HL-60/S4 (cell line): Measurements from ENCODE around the gene FLT1.

ENCODE experiments used
- in situ Hi-C: fragments of 300-500 bp; cut with MboI; formaldehyde crosslinking; loops from 2 replicates; pipeline ENCODE4 v1.14.3; 2022; ENCODE audit warnings: low sequenced_read_pairs

The FLT1 gene

DNA sequence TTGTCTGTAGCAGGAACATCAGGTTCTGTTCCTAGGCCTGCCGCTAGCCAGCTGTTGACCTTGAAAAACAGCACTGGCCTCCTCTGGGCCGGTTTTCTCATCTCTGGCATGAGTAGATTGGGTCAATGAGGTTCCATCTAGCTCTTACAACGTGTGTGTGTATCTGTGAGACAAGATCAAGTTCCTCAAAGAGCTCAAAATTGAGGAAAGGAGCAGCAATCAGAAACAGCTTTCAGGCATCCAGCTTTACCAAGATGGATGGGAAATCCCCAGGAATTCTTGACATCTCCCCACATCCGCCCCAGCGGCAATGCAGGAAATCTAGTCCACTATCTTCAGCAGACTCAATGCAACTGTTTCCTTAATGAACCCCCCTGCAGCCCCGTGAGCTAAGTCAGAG, 4.9 kb downstream of the FLT1 start:
- in situ Hi-C loops, result no loop called here

DNA sequence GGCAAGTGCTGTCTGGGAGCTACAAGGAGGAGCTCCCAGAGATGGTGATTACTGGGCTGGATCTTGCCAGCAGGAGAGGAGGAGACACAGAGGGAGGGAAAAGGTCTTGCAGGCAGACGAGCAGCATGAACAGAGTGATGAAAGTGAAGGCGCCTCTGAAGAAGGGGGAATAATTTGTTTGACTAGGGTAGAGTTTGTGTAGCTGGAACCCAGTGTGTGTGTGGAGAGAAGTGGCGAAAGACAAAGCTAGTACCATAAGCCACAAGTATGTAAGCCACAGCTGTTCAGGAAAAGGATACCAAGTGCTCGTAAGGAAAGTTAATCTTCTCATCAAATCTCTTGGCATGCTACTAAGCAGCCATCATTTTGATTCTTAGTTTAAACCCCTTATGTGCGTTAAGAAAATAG, 5.4 kb downstream of the FLT1 start:
- in situ Hi-C loops, result no loop called here

DNA sequence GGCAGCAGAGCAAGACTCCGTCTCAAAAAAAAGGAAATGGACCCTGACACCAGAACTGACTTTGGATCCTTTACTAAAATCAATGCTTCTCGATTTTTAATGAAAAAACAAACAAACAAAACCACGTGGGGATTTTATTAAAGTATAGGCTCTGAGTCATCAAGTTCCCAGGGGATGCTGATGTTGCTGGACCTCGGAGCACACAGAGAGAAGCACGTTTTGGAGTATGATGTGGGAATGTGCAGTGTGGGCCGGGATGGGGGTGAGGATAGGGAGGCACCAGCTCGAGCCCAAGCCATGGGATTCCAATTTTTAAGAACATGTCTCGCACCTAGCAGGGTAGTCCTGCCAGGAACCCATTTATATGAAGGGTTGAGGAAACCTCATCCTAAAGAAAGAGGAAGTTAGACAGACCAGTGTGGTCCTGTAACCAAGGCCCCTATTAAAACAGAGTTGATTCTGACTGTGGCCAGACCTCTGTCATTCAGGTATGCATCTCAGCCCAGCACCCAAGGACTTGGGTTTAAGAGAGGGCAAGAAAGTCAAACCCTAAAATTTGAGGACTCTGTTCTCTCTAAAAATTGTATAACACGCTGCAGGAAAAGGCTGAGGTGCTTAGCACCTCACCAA, 6.4 kb downstream of the FLT1 start:
- in situ Hi-C loops, result no loop called here

DNA sequence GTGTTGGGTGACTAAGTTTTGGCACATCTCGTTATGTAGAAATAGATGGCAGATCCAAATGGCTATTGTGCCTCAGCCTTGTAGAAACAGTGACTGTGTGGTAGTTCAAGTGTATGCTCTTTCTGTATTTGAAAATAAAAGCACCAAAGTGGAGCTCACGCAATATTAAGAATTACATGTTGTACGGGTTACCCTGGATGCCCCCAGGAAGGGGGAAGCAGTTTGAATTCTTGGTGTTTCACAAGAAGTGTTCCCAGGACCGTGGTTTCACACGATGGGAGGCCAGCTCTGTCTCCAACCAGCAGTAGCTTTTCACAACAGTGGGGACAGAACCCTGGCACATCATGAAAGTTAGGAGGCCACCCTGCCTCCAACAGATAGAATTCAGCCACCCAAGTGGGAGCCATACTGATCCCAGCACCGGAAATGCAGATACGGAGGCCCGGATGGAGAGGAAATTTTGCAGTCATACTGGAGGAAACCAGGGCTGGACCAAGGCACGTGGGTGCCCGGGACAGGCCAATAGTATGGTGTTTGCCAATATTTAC, 8.9 kb downstream of the FLT1 start:
- in situ Hi-C loops, result no loop called here

DNA sequence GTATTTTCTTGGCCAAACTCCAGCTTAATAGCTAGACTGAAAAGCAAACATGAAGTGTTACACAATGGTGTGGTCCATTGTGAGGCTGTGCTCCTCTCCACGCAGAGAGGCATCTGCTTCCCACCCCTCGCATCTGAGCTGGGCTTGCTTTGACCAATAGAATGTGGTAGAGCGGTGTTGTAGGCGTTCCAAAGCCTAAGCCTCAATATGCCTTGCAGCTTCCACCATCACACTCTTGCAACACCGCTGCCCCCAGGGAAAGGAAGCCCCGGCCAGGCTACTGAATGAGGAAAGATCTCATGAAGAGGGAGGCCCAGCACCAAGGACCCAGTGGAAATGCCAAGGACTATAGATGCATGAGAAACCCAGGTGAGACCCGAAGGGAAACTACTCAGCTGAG, 9.4 kb downstream of the FLT1 start:
- in situ Hi-C loops, result no loop called here

DNA sequence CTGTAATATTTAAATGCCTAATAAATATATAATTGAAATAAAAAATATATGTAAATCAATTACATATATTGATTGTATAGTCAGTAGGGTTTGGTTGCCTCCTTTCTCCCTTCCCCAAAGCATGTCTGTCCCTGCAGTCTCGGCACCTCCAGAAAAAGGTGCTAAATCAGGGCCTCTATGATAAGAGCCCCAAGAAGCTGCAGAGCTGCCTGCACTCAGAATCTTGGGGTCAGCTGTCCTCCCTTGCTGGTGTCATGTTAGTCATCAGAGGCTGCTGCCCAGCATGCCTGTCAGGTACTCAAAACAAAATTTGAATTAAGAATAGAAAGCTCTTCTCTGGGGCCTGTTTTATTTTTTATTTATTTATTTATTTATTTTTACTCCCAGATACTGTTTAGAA, 9.8 kb downstream of the FLT1 start:
- in situ Hi-C loops, result no loop called here

DNA sequence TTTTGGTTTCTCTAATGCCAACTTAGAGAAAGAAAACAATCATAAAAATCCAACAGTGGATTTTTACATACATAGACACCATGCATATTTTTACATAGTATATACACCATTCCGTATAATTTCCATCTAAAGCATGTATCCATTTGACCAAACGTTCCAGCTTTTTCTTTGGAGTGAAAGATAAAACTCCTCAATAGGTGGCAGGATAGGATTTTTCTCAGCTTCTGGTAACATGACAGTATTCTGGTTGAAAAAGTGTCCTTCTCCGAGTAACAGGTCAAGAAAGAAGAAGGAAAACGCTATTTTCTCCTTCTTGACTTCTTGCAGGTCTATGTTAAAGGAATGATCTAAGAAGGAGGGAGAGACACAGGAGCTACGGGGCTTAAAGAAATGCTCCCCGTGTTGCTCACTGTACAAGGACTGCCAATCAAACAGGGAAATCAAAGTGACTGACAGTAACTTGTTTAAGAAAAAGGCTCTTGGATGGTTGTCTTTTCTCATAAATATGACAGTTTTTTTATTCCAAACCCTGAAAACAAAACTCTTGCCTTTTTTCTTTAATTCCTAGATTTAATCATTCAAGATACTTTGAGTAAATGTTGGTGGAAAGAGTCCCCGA, 11.5 kb downstream of the FLT1 start:
- in situ Hi-C loops, result no loop called here

DNA sequence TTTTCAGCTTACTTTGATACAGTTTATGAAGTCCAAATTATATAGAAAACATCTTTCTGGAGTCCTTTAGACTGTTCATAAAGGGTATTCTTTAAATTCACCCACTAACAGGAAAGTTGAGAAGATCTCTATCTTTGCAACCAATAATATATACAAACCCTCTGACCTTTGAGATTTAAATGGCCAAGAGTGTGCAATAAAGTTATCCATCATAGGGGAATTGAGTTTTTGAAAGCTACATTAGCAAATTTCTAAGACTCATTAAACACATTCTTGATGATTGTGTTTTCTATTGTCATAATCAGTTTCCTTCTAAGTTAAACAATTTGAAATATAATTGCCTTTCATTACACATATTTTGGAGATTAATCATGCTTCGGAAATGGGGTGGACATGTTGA, 15.9 kb downstream of the FLT1 start:
- in situ Hi-C loops, result no loop called here

DNA sequence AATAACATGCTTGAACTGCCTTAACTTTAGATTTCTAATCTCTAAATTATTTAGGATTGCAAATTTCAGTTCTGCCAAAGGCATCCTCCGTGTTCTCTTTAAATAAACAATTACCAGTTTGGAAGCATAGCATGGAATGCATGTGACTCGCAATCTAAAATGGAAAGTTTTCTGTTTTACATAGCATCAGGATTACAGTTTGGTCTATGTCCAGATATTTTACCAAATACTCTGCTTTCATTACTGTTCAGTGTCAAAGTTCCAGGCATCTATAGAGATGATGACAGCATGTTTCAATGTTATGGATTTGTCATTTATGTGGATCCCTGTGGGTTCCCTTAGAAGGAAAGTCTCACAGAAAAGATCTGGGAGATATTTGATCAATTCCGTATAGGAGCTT, 16.8 kb downstream of the FLT1 start:
- in situ Hi-C loops, result no loop called here

DNA sequence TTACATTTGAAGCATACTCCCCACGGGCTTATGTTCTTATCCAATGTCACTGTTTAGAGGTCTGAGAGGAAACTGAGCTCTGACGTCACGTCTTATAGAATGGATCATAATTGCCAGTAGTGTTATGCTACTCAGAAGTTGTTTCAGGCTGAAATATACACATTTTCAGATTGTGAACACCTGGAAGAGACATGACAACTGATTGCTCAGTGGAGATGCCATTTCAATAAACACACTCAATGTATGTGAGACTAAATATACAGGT, 17.3 kb downstream of the FLT1 start:
- in situ Hi-C loops, result no loop called here

DNA sequence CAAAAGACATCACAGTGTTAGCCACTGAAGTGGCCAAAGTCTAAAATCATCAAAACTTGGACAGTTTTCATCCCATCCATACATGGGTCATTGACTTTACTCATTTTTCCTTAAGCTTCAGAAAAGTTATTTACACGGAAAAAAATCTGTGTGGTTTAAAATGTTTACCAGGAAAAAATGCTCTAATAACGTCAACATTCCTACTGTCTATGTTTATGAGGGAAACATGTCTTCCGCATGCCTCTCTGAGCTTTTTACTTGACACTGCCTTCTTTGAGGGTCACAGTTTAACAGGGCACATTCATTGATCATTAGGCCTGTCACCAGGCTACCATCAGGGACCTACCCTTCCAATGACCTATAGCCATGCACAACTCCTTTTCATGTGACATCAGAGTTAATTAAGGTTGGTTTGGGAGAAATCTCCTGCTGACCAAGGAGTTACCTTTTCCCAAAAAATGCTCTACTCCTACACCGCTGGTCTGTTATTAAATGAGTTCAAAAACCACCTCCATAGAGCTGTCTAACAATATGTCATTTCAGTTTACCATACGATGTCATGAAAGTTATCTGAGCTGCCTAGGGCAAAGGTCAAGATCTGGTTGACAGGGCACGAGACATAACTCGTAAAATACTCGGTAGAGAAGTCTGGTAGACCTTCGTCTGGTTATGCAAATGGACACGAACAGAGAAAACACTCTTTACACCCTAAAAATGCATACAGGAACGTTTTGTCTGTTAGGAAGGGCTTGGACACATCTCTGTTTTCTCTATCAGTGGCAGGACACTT, 17.8 kb downstream of the FLT1 start:
- in situ Hi-C loops, result no loop called here

DNA sequence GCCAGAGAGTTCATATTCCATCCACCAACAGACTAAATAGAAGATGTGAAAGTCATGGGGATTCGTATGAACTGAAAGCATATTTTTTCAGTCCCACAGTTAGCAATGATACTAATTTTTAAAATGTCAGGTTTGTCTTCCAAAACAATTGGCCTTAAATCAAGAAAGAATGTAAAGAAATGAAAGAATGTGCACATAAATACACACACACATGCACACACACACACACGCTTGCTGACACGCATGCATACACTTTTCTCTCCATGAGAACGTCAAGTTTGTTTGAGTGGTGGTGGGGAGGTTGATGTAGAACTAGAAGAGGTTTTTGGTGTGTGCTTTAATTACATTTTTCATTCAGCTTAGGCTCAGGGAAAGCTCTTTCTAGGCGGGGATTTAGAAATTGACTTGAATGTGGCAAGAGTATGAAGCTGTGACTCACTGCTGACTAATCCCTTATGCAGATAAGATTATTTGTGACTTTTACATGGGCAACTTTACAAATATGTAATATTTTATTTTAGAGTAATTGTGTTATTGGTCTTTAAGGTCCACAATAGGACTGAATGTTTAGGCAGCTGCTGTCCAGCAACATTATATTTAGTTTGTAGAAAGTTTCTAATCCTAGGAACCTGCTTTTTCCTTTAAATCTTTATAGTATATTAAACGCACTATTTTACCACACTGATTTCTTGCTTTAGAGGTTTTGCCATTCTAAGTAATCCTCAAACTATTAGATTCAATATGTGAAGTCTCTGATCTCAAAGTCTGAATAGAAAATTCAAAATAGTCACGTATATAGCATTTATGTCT, 18.8 kb downstream of the FLT1 start:
- in situ Hi-C loops, result no loop called here

DNA sequence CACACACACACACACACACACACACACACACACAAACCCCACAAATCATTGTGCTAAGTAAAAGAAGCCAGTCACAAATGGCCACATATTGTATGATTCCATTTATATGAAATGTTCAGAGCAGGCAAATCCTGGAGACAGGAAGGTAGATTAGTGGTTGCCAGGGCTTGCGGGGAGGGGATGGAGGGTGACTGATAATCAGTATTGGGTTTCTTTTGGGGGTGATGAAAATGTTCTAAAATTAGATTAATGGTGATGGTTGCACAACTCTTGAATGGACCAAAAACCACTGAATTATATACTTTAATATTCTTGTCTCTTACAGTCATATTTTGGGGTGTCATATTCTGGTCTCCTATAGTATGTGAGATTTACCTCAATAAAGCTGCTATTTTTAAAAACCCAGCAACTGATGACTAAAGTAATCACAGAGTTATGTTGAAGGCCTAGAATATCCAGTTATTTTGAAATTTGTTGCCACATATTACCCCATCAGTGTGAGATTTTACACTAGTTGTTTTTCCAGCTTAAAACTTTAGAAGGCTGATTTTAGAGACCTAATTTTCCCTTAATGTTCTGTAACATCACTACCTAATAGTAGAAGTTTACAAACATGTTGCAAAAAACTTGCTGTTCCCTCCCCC, 20.3 kb downstream of the FLT1 start:
- in situ Hi-C loops, result no loop called here

DNA sequence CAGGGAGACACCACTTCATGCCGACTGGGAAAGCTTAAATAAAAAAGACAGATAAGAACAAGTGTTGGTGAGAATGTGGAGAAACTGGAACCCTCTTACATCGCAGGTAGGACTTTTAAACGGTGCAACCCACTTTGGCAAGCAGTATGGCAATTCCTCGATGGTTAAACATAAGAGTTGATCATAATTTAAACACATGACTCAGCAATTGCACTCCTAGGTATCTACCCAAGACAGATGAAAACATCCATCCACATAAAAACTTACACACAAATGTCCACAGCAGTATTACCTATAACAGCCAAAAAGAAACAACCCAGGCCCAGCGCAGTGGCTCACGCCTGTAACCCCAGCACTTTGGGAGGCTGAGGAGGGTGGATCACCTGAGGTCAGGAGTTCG, 21.9 kb downstream of the FLT1 start:
- in situ Hi-C loops, result no loop called here

DNA sequence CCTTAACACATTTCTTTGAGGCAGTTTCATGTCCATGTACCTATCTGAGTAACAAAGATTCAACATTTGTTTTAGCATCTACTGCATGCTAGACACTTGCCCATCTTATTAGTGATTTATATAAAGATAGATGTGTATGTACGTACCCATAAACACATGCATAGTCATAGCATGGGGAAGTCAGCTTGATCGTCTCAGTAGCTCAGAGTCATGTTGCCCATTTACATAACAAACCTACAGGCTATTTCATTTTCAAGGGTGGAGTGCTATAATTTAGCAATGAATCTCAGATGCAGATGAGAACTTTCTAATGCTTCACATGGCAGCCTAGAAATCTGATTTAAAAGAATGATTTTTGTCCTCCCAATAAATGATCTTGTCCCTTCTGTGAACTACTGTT, 23.5 kb downstream of the FLT1 start:
- in situ Hi-C loops, result no loop called here

DNA sequence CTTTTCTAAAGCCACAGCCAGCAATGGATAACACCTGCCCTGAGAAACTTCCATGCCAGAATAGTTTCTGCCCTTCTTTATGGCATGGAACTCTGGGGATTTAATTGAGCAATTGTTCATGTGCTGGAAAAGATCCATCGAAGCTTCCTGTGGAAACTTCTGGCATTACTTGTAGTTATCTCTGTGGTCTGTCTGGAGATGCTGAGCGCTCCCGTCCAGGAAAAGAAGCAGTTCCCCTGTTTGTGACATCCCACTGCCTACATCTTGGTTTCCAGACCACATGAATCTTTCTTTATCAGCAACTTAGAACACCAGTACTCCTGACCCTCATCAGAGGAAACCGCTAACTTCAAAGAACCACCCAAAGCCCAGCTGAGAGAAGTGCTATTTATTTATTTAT, 24.6 kb downstream of the FLT1 start:
- in situ Hi-C loops, result no loop called here

DNA sequence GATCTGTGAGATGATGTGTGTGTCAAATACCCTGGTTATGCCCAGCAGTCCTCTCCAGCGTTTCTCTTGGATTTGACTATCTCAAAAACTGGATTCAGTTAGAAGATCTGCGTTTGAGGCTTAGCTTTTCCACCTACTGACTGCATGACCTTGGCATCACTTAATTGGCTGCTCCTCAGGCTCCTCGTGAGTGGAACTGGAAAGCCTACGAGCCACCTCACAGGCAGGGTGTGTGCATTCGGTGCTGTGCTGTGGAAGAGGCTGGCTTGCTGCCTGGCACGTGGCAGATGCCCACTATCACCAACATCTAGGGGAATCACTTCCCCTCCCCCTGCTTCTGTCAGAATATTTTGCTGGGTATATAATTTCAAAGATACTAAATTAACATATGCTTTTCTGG, 25.6 kb downstream of the FLT1 start:
- in situ Hi-C loops, result no loop called here

DNA sequence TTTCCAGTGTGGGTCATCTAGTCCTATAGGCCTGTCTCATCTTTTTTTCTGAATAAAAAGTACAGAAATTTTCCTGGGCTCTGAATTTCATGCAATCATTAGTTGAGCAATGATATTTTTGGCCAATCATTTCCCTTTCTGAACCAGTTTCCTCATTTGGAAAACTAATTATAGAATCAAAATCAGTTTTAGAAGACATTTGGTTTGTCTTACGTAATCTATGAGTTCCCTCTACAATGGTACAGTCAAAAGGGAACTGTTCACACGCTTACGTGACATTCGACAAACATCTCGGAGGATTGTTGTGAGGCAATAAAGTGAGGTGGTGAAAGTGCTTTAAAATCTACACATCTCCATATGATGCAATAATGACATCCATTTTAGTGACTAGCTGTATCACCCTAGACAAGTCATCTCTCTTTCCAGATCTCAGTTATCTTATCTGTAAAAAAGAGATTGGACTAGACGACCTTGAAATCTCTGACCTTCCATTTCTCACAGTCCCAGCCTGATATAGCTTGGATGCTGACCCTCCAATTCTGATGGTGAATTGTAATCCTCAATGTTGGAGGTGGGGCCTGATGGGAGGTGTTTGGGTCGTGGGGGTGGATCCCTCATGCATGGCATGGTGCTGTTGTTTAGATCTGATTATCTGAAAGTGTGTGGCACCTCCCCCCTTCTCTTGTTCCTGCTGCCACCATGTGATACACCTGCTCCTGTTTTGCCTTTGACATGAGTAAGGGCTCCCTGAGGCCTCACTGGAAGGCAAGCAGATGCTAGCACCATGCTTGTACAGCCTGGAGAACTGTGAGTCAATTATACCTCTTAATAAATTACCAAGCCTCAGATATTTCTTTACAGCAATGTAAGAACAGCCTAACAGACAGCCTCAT, 26.7 kb downstream of the FLT1 start:
- in situ Hi-C loops, result no loop called here

DNA sequence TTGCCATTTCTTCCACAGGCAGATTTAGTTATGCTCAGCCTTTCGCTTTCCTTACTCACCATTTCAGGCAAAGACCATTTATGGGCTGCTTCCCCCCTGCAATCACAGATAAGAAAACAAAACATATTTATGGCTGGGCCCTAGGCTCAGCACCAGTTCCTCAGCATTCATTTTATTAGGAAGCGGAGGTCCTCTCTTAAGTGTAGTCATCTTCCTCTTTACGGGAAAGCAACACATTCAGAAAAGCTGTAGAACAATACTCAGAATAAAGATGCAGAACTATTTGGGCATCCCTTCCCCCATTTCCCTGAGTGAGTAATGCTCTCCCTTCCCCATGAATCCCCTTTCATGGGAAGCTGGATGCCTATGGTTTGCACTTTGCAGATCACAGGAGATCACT, 27.9 kb downstream of the FLT1 start:
- in situ Hi-C loops, result no loop called here

DNA sequence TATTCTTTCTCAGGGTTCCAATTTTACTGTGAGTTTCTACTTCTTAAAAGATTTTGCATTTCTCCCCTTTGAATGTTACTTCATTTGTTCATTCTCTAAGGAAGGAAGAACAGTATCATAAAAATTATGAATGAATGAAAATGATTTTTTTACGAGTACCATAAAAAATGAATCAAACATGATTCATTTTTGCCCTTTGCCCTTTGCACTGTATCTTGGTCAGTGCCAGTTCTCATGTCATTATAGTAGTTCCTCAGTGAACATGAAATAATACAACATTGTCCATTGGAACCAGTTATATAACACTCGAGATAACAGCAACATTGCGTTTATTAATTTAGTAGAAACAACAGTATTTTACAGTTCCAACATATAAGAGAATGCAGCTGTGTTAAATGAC, 28.8 kb downstream of the FLT1 start:
- in situ Hi-C loops, result no loop called here
